Putamen (tissue), 1 donor: ENCODE results near the gene IPO9.
A peak's percentile ranks its signal among the peaks of the same experiment; 100 is the strongest.
"Not testable (repeated sequence)": the region's sequence is repeated elsewhere in the genome, so short reads cannot be mapped to it uniquely, and the experiment has no call there.

Source experiments
- DNase-seq: peaks from one replicate; pipeline ENCODE4 v3.0.0-alpha.2; 2016; ENCODE audit warnings: low spot score

IPO9 gene

DNA sequence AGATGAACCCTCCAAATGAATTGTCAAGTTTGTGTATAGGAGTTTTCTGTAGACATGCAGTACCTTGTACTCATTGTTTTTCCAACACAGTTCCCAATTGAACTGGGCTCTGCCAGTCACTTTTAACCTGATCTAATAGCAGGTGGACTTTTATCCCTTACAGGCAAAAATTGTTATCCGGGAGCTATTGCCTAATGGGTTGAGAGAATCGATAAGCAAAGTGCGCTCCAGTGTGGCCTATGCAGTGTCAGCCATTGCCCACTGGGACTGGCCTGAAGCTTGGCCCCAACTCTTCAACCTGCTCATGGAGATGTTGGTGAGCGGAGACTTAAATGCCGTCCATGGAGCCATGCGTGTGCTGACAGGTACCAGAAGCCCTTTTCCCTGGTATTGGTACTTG is 19.3 kb downstream of the IPO9 start:
- no peak for DNase-seq

- DNase-seq: no peak
Measured at GRCh38 chr1:201849372-201850052, 20.6 kb downstream of the IPO9 start.

GRCh38 chr1:201850053-201850397 is 21.1 kb downstream of the IPO9 start:
- no peak for DNase-seq

DNA sequence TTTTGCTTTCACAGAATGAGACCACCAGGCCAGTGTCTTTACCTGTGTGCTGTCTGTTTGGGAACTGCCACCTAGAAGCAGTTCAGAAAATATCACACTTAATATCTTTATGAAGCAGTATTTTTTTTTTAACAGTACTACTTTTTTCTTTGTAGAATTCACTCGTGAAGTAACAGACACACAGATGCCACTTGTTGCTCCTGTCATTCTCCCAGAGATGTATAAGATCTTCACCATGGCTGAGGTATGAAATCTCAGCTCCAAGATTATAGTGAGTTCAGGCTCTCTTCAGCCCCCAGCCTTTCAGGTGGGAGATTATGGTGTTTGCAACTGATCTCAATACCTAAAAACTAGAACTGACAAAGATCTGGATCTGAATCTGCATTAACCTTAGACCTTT is 23.0 kb downstream of the IPO9 start:
- no peak for DNase-seq

GRCh38 chr1:201856722-201857121 is 27.8 kb downstream of the IPO9 start:
- DNase-seq: not testable (repeated sequence)

DNA sequence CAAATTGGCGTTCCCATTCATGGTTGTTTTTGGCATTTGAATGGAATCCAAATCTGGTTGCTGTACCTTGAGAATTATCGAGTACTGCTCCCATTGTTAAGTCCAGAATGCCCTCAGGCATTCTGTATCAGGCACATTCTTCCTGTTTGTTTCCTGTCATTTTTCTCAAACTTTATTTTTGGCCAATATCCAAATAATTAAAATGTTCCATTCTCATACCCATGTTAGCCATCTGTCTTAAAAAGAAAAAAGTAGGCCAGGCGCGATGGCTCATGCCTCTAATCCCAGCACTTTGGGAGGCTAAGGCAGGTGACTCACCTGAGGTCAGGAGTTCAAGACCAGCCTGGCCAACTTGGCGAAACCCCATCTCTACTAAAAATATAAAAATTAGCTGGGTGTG is 30.5 kb downstream of the IPO9 start:
- DNase-seq: no peak

DNA sequence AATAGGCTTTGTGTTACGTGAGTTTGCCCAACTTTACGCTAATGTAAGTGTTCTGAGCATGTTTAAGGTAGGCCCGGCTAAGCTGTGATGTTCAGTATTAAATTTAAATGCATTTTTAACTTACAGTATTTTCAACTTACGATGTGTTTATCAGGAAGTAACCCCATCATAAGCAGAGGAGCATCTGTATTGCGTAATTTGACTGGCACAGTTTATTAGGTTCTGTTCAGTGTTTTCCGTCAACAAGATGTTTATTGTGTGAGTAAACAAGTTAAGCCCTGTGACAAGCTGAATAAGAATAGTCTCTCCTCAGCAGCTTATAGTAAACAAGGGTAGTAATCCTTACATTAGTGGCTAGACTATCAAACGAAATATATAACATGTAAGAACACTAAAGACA is 32.5 kb downstream of the IPO9 start:
- DNase-seq: no peak

GRCh38 chr1:201870397-201870796 is 41.4 kb downstream of the IPO9 start:
- no peak for DNase-seq

GRCh38 chr1:201874672-201875071 is 45.7 kb downstream of the IPO9 start:
- DNase-seq: no peak

- no peak for DNase-seq
Measured at GRCh38 chr1:201876148-201876818, 47.3 kb downstream of the IPO9 start.

GRCh38 chr1:201877877-201878401 is 49.0 kb downstream of the IPO9 start:
- DNase-seq: peak; percentile 70

DNA sequence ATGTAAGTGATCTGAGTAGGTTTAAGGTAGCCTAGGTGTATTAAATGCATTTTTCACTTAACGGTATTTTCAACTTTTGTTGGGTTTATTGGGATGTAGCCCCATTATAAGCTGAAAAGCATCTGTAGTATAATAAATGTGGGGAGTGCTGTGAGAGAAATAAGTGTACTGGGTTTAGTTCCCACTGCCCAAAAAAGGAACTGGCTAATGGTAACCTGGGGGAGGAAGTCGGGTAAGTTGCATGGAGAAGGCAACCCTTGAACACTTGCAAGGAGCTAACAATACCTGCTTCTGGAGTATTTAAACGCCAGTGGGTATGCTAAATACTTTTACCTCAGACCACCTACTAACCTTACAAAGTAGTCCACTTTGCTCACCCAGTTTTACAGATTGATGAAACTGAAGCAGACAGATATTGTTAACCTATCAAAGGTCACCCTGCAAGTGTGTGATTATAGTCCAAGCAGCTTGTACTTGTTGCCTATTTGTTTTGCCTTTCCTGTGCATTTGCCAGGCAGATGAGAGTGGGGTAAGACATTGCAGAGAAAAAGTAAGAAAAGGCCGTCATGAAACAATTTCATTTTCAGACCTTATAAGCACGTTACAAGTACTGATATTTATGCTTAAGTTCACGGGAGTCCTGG is 52.1 kb downstream of the IPO9 start:
- DNase-seq: no peak

DNA sequence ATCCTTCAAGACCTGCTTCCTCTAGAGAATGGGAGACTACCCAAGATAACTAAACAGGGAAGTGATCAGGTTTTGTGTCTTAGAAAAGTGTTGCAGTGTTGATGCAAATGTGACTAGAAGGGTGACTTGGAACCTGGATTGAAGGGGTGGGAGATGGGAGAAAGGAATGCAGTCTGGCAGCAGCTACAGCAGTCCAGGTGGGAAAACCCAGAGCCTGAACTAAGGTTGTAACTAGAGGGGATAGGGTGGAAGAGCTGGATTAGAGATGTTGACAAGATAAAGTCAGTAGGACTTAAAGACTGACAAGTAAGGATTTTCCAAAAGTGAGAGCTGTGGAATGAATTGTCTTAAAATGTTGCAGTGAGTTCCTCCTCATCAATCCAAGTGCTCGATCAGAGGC is 52.7 kb downstream of the IPO9 start:
- DNase-seq: no peak

DNA sequence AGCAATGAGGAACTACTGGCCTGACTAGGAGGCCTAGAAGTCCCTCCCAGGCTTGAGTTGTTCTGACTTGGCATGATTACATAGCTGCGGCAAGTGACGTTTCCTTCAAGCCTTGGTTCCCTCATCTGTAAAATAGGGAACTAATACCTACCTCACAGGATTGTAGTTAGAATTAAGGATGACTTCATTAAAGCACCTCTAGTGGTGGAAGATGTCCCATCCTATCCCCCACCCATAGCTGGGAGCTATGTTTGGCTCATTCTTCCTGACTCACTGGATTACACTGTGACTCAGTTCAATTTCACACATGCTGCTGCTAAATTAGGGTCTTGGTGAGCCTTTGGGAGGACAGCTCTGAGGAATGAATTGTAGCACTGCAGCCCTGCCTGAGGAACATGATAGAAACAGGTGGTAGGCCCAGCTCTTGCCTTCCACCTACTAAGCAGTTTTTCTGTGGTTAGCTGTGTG is 53.7 kb downstream of the IPO9 start:
- no peak for DNase-seq

DNA sequence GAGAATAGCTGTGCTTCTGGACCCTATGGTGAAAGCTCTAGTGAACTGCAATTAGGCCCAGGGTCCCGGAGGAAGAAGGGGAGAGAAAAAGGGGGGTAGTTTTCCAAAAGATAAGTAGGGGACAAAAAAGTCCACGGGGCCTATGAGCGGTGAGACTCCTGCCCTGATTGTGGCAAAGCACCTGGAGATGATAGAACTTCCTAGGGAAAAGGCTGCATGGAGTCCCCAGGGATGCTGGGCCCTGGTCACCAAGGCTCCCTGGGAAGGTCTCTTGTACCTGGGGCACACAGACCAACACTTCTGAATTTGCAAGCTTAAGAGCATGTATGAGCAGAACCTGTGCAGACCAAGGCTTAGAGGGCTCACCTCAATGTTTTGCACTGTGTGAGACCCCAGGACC is 54.3 kb downstream of the IPO9 start:
- no peak for DNase-seq

- no peak for DNase-seq
Measured at GRCh38 chr1:201883786-201884185, 54.8 kb downstream of the IPO9 start.

- no peak for DNase-seq
Measured at GRCh38 chr1:201884425-201884824, 55.5 kb downstream of the IPO9 start.

DNA sequence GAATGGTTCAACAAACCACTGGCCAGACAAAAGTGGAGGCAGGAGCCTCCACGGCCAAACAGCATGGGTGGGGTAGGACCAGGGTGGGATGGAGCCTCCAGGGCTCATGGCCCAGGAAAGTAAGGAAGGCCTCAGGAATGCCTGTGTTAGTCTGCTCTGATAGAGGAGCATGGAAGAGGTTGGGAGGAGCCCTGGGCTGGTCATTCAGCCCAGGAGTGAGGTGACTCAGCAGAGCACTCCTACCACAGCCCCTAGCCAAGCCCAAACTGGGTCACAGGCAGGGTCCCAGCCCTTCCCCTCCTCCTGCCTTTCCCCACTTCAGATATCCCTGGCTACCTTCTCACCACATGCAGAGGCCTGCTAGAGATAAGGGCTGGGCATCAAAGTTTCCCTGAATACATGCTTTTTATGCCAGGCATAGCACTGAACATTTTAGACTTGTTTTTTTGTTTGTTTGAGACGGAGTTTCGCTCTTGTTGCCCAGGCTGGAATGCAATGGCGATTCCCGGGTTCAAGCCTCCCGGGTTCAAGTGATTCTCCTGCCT is 56.6 kb downstream of the IPO9 start:
- DNase-seq: no peak

GRCh38 chr1:201886103-201886885 is 57.3 kb downstream of the IPO9 start:
- no peak for DNase-seq

DNA sequence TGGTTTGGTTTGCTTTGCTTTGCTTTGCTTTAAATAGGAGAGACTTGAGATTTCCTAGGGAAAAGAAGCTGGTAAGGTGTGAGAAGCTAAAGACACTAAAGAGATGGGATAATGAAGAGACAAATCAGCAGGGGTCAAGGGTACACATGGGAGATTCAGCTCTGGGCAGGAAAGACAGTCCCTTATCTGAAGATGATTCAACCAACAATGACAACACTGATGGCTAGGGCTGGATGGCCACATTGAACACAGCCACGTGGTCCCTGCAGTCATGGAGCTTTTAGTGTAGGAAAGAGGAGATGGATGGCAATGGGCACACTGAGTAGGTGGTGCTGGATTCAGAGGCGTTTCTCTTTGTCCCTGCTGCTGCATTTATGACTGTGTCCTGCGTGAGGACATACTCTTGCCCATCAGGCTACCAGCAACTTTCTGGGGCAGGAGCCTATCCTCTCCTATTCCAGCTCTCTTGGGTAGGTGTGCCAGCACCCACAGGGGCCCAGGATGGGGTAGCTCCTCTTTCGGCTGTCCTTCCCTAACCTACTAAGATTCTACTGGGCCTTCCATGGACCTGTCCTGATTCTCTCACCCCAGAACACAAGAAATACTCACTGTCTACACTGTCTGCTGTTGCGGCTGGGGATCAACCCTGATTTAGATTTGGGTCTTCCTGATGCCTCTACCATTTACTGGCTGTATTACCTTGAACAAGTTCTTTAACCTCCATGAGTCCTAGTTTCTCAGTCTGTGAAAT is 58.3 kb downstream of the IPO9 start:
- DNase-seq: peak; percentile 45
